ENCODE measurements around the gene TGFBR3. TPM values are rescaled to one million over a fixed set of nuclear protein-coding genes. Genes with fewer than 3 reads are reported as not detected.

TGFBR3 gene
- total and polyA plus RNA-seq, 2 of the 8 experiments (the other 6 are each of a cell fraction or from before 2014, with no cell fraction given): 2.0 to 6.1 TPM

GRCh38 chr1:91805311-91805801 lies 80.6 kb downstream of the TGFBR3 start:
- H4K91ac ChIP-seq (replicated peaks; ENCODE audit: insufficient read length, low read length): no peak overlapping the region
- H2BK120ac ChIP-seq (replicated peaks; ENCODE audit: low read depth, low read length): no peak overlapping the region
- no peaks in the 10 kb centered on the region for H3K36me3 ChIP-seq (ENCODE audit: control insufficient read depth in 2 of 4, insufficient read depth in 4 of 4, low read length in 3 of 4)
- H3K9ac ChIP-seq (replicated peaks in 1 of 4; ENCODE audit: extremely low read depth in 1 of 4, low read depth in 3 of 4, low read length in 3 of 4): no peak overlapping the region
- WGBS, 2 experiments (ENCODE audit: extremely low coverage in 1 of 2, insufficient coverage in 1 of 2, insufficient read length in 1 of 2, insufficient replicate concordance in 2 of 2, low coverage in 1 of 2, low lambda C conversion rate in 2 of 2, missing lambda C conversion rate in 1 of 2): 90% methylated on average over 8 of the region's 8 CpGs; no CpG with 5 or more reads in 1 of the 2 experiments
- no peak overlapping the region for H2BK5ac ChIP-seq (ENCODE audit: low read depth, low read length)
- no peak overlapping the region for H3K23ac ChIP-seq (ENCODE audit: insufficient read length)
- no peaks in the 10 kb centered on the region for H3K9me3 ChIP-seq (ENCODE audit: insufficient read depth in 2 of 2, low read depth in 1 of 2, low read length in 1 of 2)
- 0 out of 2 replicates have a peak overlapping the region, but pooled peaks have one; percentile 30 for H4K8ac ChIP-seq (ENCODE audit: extremely low read depth, insufficient read depth, low read length)
- no peaks in the 10 kb centered on the region for H3K27me3 ChIP-seq (replicated peaks in 1 of 4; ENCODE audit: control insufficient read depth in 3 of 4, extremely low read depth in 1 of 4, insufficient read depth in 3 of 4, low read length in 3 of 4)
- H3K4me1 ChIP-seq (replicated peaks in 1 of 4; ENCODE audit: control insufficient read depth in 3 of 4, insufficient read depth in 4 of 4, low read length in 3 of 4): peaks cover 0 to 8% (median 0%) of the 10 kb centered on the region in 4 experiments; a peak in 2 of 7 replicates
- CTCF ChIA-PET (ENCODE audit: partially characterized antibody): interaction anchor here (1.0 to 4.9 kb wide), 4 partner anchors 13 to 123 kb away, joined by 3 to 18 read pairs (median 3); no protein-coding TSS in a partner anchor
- H3K23me2 ChIP-seq (ENCODE audit: low read depth, low read length): peaks cover 1% of the 10 kb centered on the region; the same call in 1 of the 2 replicates
- no peak overlapping the region for H4K5ac ChIP-seq (ENCODE audit: insufficient read length, low read depth, low read length)
- POLR2A ChIA-PET (ENCODE audit: partially characterized antibody): no interaction called here
- H3K79me1 ChIP-seq (ENCODE audit: low read depth, low read length): no peaks in the 10 kb centered on the region
- no peak overlapping the region for H3K14ac ChIP-seq (ENCODE audit: insufficient read length)
- no peak overlapping the region for H3K4me3 ChIP-seq (ENCODE audit: extremely low read depth in 1 of 4, insufficient read depth in 2 of 4, low read depth in 3 of 4, low read length in 4 of 4)
- H3K4ac ChIP-seq (replicated peaks; ENCODE audit: insufficient read length, low read depth, low read length): no peak overlapping the region
- H3K4me2 ChIP-seq (ENCODE audit: insufficient read depth in 1 of 2, low read depth in 2 of 2, low read length in 2 of 2): no peak overlapping the region
- FAIRE-seq: no peak
- no peak overlapping the region for H2BK20ac ChIP-seq (ENCODE audit: low read length)
- no peak overlapping the region for H2BK15ac ChIP-seq (ENCODE audit: low read length)
- H3K79me2 ChIP-seq (ENCODE audit: control insufficient read depth in 1 of 2, insufficient read depth in 2 of 2, low read length in 2 of 2): no peaks in the 10 kb centered on the region
- H2AFZ ChIP-seq (ENCODE audit: low read length): no peak overlapping the region
- no peak overlapping the region for H2AK5ac ChIP-seq (ENCODE audit: low read depth, low read length)
- no peak overlapping the region for H3K18ac ChIP-seq (ENCODE audit: extremely low read depth, low read length)
- H3K27ac ChIP-seq (ENCODE audit: low read depth, low read length): no peak overlapping the region
- no peak overlapping the region for H2BK12ac ChIP-seq (ENCODE audit: low read depth, low read length)
- no peak for DNase-seq (ENCODE audit: low read depth in 1 of 2, low spot score in 2 of 2)
- no peaks in the 10 kb centered on the region for H4K20me1 ChIP-seq (replicated peaks in 1 of 2; ENCODE audit: control insufficient read depth in 1 of 2, insufficient read depth in 2 of 2, low read length in 2 of 2)
- no peak overlapping the region for H3K56ac ChIP-seq (replicated peaks; ENCODE audit: insufficient read length, low read depth, low read length)
- TF ChIP-seq MAFK (IDR thresholded peaks at IDR 0.05; ENCODE audit: low read depth, low read length): no peak
- TF ChIP-seq, protein P1, sequence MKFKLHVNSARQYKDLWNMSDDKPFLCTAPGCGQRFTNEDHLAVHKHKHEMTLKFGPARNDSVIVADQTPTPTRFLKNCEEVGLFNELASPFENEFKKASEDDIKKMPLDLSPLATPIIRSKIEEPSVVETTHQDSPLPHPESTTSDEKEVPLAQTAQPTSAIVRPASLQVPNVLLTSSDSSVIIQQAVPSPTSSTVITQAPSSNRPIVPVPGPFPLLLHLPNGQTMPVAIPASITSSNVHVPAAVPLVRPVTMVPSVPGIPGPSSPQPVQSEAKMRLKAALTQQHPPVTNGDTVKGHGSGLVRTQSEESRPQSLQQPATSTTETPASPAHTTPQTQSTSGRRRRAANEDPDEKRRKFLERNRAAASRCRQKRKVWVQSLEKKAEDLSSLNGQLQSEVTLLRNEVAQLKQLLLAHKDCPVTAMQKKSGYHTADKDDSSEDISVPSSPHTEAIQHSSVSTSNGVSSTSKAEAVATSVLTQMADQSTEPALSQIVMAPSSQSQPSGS (IDR thresholded peaks at IDR 0.05; ENCODE audit: low read length): no peak
- TF ChIP-seq ZNF274 (IDR thresholded peaks at IDR 0.05; ENCODE audit: borderline replicate concordance, extremely low read depth, low read length): no peak
- no peak for TF ChIP-seq HDAC6 (IDR thresholded peaks at IDR 0.05; ENCODE audit: low read depth, low read length)
- no peak for TF ChIP-seq CREB1 (IDR thresholded peaks at IDR 0.05)

Data from H1 (cell line).